ELR (cell line): ENCODE results near the gene RAB11FIP3.

ENCODE experiments used
- DNase-seq: peaks from one replicate; pipeline ENCODE4 v3.0.0-alpha.2; 2015; ENCODE audit warnings: low read depth

RAB11FIP3 gene

DNA sequence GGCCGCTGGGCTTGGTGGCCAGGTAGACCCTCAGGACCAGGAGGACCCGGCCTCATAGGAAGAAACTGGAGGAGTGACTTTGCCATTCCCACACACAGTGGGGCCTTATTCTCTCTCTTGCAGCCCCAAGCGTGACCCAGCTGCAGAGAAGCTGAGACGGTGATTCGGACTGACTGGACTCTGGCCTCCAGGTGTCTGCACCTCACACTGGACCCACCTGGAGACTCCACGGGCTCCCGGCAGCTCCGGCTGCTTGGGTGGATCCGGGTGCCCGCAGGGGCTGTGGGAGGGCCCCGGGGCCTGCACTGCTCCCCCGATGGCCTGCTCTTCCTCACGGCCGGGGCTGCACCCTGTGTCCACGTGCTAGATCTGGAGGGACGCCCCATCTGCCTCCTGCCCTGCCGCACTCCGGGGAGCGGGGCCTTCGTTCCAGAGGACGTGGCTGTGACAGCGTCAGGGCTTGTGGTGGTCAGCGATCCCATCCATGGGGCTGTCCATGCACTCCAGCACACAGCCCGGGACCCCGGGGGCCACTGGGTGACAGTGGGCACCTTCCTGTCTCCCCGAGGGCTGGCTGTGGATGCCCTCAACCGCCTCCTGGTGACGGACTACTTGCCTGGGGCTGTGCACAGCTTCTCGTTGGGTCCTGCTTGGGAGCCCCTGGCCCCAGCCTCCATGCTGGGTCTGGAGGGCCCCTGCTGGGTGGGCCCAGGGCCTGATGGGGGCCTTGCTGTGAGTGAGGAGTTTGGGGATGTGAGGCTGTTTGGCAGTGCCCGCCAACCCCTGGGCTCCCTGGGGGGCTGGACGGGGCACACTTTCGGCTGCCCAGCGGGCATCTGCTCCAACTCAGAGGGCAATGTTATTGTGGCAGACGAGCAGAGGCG is 142.2 kb downstream of the RAB11FIP3 start:
- no peak for DNase-seq

GRCh38 chr16:568401-569258 is 143.2 kb downstream of the RAB11FIP3 start:
- DNase-seq = no peak

- DNase-seq = peak; percentile 68
Observed at GRCh38 chr16:569445-570254, 144.2 kb downstream of the RAB11FIP3 start, which contains the start of gene PIGQ. Gene PIGQ (plus strand): TSS chr16:569968. CDS start chr16:574075, 4,107 bp downstream.
